Uterus (tissue), 2 donors: ENCODE measurements around the gene TRIM33.

Source experiments
- POLR2A ChIP-seq, 2 donors: fragments of 450-650 bp; IDR thresholded peaks; one replicate each; pipeline ENCODE4 v1.6.1; 2016; ENCODE audit warnings: antibody characterized with exemption in 2 of 2, mild to moderate bottlenecking in 1 of 2, moderate library complexity in 1 of 2
- TF ChIP-seq, protein P1 (sequence below), 4 experiments: fragments of 200-600 bp in 2 of 4; fragments of 450-650 bp in 2 of 4; sonication (generic) in 2 of 4; IDR thresholded peaks; one replicate each; pipeline ENCODE4 v1.5.1; 2016 to 2019; ENCODE audit warnings: antibody characterized with exemption in 4 of 4, mild to moderate bottlenecking in 2 of 4, moderate library complexity in 1 of 4

DNA sequence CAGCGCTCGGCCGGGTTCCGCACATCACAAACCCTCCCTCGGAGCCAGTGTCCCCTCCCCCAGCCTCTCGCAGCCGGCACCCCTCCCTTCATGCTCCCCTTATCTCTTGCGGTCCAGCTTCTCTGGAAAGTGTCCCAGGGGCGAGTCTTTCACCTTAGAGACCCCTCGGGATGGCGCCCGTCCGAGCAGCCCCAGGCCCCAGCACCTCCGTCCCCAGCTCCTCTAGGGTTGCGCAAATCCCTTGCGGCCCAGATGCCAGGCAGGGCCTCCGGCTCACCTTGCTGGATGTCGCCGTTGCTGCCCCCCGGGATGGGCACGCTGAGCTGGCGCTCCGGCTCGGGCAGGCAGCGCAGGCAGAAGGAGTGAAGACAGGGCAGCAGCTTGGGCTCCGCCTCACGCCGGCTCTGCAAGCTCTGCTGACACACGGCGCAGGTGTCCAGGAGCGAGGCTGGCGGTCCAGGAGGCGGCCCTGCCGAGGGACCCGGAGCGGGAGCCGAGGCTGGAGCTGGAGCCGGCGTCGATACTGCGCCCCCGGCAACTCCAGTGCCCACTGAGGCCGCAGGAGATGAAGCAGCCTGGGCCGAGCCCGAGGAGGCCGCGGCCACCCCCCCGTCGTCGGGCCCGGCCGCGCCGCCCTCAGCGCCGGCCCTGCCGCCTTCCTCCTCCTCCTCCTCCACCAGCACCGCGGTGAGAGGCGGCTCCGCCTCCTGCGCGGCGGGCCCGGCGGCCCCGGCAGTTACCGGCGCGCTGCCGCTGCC is 550 bp downstream of the TRIM33 start:
- TF ChIP-seq, protein P1, sequence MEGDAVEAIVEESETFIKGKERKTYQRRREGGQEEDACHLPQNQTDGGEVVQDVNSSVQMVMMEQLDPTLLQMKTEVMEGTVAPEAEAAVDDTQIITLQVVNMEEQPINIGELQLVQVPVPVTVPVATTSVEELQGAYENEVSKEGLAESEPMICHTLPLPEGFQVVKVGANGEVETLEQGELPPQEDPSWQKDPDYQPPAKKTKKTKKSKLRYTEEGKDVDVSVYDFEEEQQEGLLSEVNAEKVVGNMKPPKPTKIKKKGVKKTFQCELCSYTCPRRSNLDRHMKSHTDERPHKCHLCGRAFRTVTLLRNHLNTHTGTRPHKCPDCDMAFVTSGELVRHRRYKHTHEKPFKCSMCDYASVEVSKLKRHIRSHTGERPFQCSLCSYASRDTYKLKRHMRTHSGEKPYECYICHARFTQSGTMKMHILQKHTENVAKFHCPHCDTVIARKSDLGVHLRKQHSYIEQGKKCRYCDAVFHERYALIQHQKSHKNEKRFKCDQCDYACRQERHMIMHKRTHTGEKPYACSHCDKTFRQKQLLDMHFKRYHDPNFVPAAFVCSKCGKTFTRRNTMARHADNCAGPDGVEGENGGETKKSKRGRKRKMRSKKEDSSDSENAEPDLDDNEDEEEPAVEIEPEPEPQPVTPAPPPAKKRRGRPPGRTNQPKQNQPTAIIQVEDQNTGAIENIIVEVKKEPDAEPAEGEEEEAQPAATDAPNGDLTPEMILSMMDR (IDR thresholded peaks at IDR 0.05) = no peak
- no peak for TF ChIP-seq POLR2A (IDR thresholded peaks at IDR 0.05)
